IPS DF 6.9 (cell line): ENCODE data around the gene EHBP1.

Experiments used
- DNase-seq: peaks from one replicate; pipeline ENCODE4 v3.0.0-alpha.2; 2013; ENCODE audit warnings: low read depth, low spot score
- H3K27ac ChIP-seq: one replicate; pipeline ENCODE4 v1.5.1; 2013; ENCODE audit warnings: low read length, control low read depth
- H3K27me3 ChIP-seq: 2 replicates; pipeline ENCODE4 v1.6.1; 2013; ENCODE audit warnings: mild to moderate bottlenecking, low read length; ENCODE audit not compliant: control insufficient read depth, insufficient read depth
- H3K36me3 ChIP-seq: 2 replicates; pipeline ENCODE4 v1.6.1; 2013; ENCODE audit warnings: low read length; ENCODE audit not compliant: control insufficient read depth, insufficient read depth
- H3K4me1 ChIP-seq: 2 replicates; pipeline ENCODE4 v1.6.1; 2013; ENCODE audit warnings: low read length; ENCODE audit not compliant: control insufficient read depth, insufficient read depth
- H3K4me3 ChIP-seq: 2 replicates; pipeline ENCODE4 v1.5.1; 2013; ENCODE audit warnings: mild to moderate bottlenecking, low read length
- H3K9me3 ChIP-seq: 2 replicates; pipeline ENCODE4 v1.6.1; 2013; ENCODE audit warnings: low read length, inconsistent platforms; ENCODE audit not compliant: control insufficient read depth, insufficient read depth
- WGBS: extraction: QIAGEN DNeasy Blood & Tissue Kit; methylation state at CpG from one replicate; pipeline ENCODE4 v1.1.7; 2013; ENCODE audit warnings: mixed read lengths, missing lambda C conversion rate; ENCODE audit not compliant: insufficient read length, insufficient coverage; 5-methylcytosine and 5-hydroxymethylcytosine counted together

Gene EHBP1

DNA sequence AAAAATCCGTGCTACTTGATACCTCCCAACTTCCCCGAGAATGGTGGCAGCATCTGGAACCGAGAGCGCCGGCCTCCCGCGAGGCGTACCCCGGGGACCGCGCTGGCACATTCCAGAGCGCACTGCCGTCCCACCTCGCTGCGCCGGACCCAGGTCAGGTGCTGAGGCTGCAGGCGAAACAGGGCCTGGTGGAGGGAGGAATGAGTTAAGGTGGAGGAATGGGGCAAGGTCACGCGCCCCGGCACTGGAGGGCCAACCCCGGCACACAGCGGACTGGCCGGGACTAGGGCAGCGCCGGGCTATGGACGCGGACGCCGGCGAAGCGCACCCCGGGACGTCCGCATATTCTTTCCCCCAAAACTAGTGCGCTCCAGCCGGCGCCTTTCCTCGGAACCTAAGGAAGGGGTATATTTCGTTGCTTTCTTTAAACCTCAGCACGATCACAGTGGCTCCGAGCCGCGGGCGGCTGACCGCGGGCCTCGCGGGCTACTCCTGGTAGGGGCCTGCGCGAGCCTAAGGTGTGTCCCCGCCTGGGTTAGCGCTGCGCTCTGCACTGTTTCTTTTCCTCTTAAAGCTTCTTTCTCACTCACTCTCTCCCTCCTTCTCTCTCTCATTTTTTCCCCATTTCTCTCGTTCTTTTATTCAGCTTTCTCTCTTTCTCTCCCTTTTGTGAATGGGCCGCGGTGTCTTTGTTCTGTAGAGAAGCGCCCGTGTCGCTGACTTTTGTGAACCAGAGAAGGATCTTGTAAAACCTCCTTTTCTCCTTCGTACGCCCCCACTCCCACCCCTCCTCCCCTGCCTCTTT, 343.1 kb downstream of the EHBP1 start:
- WGBS: no CpG with 5 or more reads among the region's 61 CpGs
- peaks cover 43% of the 10 kb centered on the region for H3K27me3 ChIP-seq
- peak overlapping the region; percentile 51; the same call in 1 of the 2 replicates for H3K4me3 ChIP-seq
- H3K36me3 ChIP-seq: no peaks in the 10 kb centered on the region
- DNase-seq: no peak
- H3K4me1 ChIP-seq: peaks cover 10% of the 10 kb centered on the region
- H3K27ac ChIP-seq: no peak overlapping the region
- H3K9me3 ChIP-seq: no peaks in the 10 kb centered on the region

DNA sequence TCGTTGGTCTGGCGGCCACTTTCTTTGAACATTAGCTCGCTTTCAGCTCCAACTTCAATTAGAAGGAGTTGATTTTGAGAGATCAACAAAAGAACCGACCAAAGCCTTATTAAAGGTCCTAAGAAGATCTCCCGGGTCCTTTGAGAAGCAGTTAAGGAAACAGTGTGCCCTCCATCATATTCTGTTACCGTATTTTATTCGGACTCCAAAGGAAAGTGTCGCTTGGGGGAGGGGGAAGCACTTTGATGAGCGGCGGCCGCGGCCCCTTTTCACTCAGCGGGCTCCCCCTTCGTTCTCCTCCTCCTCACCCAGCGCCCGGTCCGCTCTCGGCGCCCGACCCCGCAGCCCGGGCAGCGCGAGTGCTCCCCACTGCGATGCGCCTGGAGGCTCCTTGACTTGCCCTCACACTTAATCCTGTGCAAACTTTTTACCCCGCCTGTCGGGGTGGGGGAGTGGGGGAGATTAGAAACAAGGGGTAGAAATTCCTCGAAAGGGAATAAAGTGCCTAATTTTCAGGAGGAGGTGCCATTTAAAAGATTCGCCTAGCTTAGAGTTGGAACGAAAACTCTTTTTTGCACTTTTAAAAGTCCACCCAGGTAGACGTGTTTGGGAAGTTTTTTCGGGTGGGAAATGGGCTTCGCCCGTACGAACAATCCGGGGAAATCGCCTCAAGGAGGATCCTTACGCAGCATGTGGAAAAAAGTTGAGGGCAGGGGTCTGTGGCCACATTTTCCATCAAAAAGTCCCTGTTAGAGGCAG, 343.9 kb downstream of the EHBP1 start:
- Histone ChIP-seq H3K27ac (no peak overlapping the region), H3K4me3 (peak overlapping the region; percentile 84; the same call in 1 of the 2 replicates), H3K27me3 (peaks cover 51% of the 10 kb centered on the region), H3K36me3 (no peaks in the 10 kb centered on the region), H3K4me1 (peaks cover 10% of the 10 kb centered on the region), H3K9me3 (no peaks in the 10 kb centered on the region)
- no peak for DNase-seq
- WGBS: no CpG with 5 or more reads among the region's 39 CpGs

DNA sequence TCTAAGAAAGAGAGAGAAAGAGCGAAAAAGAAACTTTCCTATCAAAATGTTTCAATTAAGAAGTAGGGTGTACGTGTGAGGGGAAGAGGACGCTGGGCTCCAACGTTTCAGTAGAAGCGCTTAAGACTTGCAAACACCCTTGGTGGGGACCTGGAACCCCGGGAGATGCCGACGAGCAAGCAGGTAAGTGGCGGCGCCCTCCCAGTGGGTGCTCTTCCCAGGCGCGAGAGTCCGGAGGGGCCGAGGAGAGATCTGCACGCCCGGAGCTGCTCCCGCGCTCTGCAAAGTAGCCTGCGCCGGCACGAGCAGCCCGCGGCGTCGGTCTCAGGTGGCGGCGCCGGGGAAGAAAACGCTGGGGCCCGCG, 344.4 kb downstream of the EHBP1 start:
- Histone ChIP-seq H3K9me3 (no peaks in the 10 kb centered on the region), H3K36me3 (no peaks in the 10 kb centered on the region), H3K4me1 (peaks cover 10% of the 10 kb centered on the region), H3K27me3 (peaks cover 57% of the 10 kb centered on the region), H3K27ac (no peak overlapping the region), H3K4me3 (peak overlapping the region; percentile 84; the same call in 1 of the 2 replicates)
- no peak for DNase-seq
- no CpG with 5 or more reads among the region's 31 CpGs for WGBS

DNA sequence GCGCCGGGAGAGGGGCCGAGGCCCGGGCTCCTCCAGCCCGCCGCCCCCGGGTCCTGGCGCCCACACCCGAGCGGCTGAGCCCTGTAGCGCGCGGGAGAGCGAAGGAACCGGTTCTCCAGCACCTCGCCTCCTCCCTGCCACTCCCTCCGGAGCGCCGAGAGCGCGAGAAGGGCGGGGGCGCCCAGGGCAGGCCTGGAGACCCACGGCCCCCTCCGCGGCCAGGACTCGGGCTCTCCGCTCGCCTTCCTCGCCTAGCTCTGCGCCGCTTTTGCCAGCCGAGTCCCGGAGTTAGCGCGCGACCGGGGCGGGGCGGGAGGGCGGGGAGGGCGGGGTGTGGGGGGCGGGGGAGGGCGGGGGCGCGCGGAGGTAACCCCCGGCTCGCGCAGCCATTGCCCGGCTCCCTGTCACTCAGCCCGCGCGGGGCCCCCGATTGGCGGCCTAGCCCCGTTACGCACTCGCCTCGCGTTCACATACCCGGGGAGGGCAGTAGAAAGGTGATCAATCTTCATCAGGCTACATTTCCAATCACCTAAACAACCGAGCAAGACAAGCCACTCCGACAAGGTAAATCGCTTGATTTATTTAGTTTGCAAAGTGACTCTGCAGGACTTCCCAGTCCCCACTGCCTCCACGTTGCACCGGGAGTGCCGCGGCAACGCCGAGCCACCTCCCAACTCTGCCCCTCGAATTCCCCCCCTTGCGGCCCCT, 345.0 kb downstream of the EHBP1 start, which contains the start of gene OTX1:
Gene OTX1, plus strand, starts transcription at position 497 of the 708 bp plus-strand sequence. CDS start 2,161 bp downstream, outside the sequence.
- DNase-seq: no peak
- Histone ChIP-seq H3K9me3 (no peaks in the 10 kb centered on the region), H3K4me3 (peak within 1 kb of the TSS; percentile 84), H3K27me3 (peaks cover 62% of the 10 kb centered on the region), H3K36me3 (no peaks in the 10 kb centered on the region), H3K27ac (no peak within 1 kb of the TSS), H3K4me1 (peaks cover 8% of the 10 kb centered on the region; the same call in 1 of the 2 replicates)
- WGBS: no CpG with 5 or more reads among the region's 73 CpGs

DNA sequence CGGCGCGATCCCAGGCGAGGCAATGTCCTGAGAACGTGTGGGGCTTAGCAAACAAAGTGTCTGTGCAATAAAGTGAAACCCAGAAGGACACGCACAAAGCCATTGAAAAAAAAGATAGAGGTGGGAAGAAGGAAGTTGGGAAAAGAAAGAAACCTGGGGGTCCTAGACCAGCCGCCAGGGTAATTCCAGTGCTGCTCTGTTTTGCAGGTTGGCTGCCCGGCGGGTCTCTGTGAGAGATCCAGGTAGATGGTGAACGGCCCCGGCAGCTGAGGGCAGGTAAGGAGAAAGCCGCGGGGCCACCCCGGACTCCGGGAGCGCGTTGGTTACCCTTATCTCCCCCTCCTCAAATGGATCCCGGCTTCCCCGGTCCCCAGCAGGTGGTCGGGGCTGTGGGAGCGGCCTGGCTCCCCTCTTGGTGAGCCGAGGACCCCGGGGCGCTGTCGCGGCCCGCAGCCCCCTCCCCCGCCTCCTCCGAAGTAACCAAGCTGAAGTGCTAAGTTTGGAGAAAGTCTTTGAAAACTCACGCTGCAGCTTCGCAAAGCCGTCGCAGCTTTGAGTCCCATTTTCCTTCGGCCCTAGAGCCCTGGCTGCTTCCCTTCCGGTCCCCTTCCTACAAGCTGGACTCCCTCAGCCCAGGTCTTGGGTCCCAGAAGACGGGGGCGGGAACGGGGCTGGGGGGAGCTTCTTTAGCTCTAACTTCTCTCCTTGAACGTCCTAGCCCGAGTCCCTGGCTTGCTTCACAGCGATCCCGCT, 345.7 kb downstream of the EHBP1 start:
- Histone ChIP-seq H3K27me3 (peaks cover 68% of the 10 kb centered on the region), H3K36me3 (peaks cover 4% of the 10 kb centered on the region; the same call in 1 of the 2 replicates), H3K9me3 (no peaks in the 10 kb centered on the region), H3K4me3 (peak overlapping the region; percentile 84), H3K4me1 (peaks cover 13% of the 10 kb centered on the region; the same call in 1 of the 2 replicates), H3K27ac (no peak overlapping the region)
- no CpG with 5 or more reads among the region's 42 CpGs for WGBS
- no peak for DNase-seq

DNA sequence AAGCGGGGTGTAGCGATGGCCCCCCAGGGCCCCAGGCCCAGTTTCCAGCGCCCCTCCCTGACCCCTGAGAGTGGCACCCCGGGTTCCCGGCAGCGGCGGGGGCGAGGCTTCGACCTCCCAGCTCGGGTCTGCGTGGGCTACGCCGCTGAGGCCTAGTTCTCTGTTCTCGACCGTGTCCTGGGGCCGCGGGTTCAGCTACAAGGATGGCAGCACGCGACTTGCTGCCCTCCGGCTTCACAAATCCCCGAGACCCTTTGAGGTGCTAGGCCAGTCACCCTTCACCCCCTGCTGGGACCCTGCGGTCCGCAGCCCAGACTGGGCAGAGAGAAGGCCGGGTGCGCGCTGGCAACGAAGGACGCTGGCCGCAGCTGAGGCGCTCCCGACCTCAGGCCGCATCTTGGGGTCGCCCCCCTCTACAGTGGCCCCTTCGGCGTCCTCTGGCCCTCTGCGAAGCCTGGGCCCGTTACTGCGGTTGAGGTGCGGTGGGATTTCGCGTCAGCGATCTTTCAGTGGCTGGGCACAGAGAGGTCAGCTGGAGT, 346.4 kb downstream of the EHBP1 start:
- no CpG with 5 or more reads among the region's 42 CpGs for WGBS
- peaks cover 4% of the 10 kb centered on the region; the same call in 1 of the 2 replicates for H3K36me3 ChIP-seq
- no peaks in the 10 kb centered on the region for H3K9me3 ChIP-seq
- peaks cover 73% of the 10 kb centered on the region for H3K27me3 ChIP-seq
- H3K27ac ChIP-seq: no peak overlapping the region
- no peak for DNase-seq
- peak overlapping the region; percentile 84; the same call in 1 of the 2 replicates for H3K4me3 ChIP-seq
- peaks cover 14% of the 10 kb centered on the region; the same call in 1 of the 2 replicates for H3K4me1 ChIP-seq

DNA sequence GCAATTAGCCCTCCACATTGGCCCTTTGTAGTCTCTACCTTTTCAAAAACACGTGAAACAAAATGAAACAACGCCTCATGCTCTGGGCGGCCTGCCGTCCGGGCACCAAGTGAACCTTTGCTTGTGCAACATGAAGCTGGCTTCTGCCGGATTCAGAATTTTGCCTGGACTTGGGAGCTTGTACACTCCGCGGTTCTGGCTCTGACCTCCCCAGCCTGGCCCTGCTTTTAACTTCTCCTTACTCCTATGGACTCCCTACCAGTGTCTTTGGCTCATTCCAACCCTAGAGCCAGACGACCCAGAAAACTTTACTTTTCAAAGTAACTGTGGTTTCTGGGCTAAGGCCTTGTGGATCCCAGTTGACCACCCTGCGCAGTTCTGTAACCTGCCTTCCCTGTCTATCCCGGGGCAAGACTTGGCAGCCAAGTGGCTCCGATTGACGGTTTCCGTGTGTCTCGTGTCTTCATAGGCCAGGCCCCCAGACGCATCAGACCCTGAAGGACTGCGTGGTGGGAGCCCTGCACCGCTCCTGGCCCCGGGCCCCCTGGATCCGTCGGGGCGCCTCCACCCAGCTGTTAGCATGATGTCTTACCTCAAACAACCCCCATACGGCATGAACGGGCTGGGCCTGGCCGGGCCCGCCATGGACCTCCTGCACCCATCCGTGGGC, 347.0 kb downstream of the EHBP1 start:
- no peak for DNase-seq
- no CpG with 5 or more reads among the region's 27 CpGs for WGBS
- Histone ChIP-seq H3K4me1 (peaks cover 16% of the 10 kb centered on the region; the same call in 1 of the 2 replicates), H3K27me3 (peaks cover 75% of the 10 kb centered on the region), H3K27ac (no peak overlapping the region), H3K9me3 (no peaks in the 10 kb centered on the region), H3K36me3 (peaks cover 4% of the 10 kb centered on the region; the same call in 1 of the 2 replicates), H3K4me3 (no peak overlapping the region)

DNA sequence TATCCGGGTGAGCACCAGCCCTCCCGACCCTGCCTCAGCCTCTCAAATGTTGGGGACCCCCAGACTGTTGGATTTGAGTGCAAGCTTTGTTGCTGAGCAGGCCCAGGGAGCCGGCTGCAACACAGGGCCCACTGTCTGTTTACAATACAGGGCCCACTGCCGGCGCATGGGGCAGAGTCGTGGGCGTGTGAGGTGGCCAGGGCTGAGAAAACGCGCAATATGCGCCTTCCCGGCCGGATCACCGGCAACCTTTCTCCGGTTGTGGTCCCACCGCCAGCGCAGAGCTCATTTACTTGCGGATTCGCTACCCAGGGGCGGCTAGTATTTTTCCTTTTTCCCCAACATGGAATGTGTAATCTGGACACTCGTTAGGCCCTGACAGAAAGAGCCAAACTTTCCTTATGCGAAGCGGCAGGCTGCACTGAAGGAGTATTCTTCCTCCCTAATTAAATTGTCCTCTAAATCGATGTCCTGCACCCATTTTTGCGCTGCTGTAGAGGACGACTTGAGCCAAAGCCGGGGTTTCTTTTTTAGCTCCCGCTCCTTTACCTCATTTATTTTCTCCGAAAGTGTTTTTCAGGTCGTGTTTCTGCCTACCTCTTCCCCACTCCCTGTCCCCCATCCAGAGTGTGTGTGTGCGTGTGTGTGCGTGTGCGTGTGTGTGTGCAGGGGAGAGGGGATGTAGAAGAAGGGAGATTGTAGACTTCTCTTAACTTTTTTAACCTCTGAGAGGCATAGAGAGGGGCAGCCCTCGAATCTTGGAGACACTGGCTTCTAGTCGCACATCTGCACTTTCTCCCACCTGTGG, 347.8 kb downstream of the EHBP1 start:
- no peaks in the 10 kb centered on the region for H3K9me3 ChIP-seq
- no peak for DNase-seq
- no peak overlapping the region for H3K27ac ChIP-seq
- H3K4me3 ChIP-seq: no peak overlapping the region; the same call in 1 of the 2 replicates
- H3K4me1 ChIP-seq: peaks cover 18% of the 10 kb centered on the region; the same call in 1 of the 2 replicates
- peaks cover 81% of the 10 kb centered on the region for H3K27me3 ChIP-seq
- H3K36me3 ChIP-seq: peaks cover 4% of the 10 kb centered on the region; the same call in 1 of the 2 replicates
- WGBS: no CpG with 5 or more reads among the region's 34 CpGs
